Large intestine (tissue), 3 donors: Measurements from ENCODE around the gene PRND. TPM values are rescaled to one million over a fixed set of nuclear protein-coding genes. Genes with fewer than 3 reads are reported as not detected.

Experiments used
- DNase-seq, 2 donors: peaks; one replicate each; pipeline versions ENCODE4 v3.0.0 to v3.0.0-alpha.2; 2013
- H3K27ac ChIP-seq: one replicate; pipeline ENCODE4 v1.5.1; 2013; ENCODE audit warnings: low read length
- H3K27me3 ChIP-seq: 2 replicates; pipeline ENCODE4 v1.6.1; 2013; ENCODE audit warnings: low read length; ENCODE audit not compliant: control insufficient read depth, insufficient read depth
- H3K36me3 ChIP-seq: 2 replicates; pipeline ENCODE4 v1.6.1; 2013; ENCODE audit warnings: low read length; ENCODE audit not compliant: control insufficient read depth, insufficient read depth
- H3K4me1 ChIP-seq: one replicate; pipeline ENCODE4 v1.6.1; 2013; ENCODE audit warnings: low read length; ENCODE audit not compliant: control insufficient read depth, insufficient read depth
- H3K4me3 ChIP-seq: one replicate; pipeline ENCODE4 v1.5.1; 2013; ENCODE audit warnings: low read length
- H3K9me3 ChIP-seq: one replicate; pipeline ENCODE4 v1.6.1; 2013; ENCODE audit warnings: mild to moderate bottlenecking, low read depth, low read length, moderate library complexity; ENCODE audit not compliant: control insufficient read depth
- WGBS: methylation state at CpG from one replicate; pipeline ENCODE4 v1.1.5; 2013; ENCODE audit warnings: low lambda C conversion rate; ENCODE audit not compliant: insufficient coverage; 5-methylcytosine and 5-hydroxymethylcytosine counted together
- polyA plus RNA-seq: library from polyadenylated mRNA; unstranded; fragments of 120-200 nt; gene quantifications from one replicate; pipeline ENCODE4 v1.2.1, GENCODE V29; 2013

Gene PRND
- polyA plus RNA-seq, 1 donor = 4.2 TPM

- no peak overlapping the region for H3K27ac ChIP-seq
- H3K36me3 ChIP-seq = no peaks in the 10 kb centered on the region
- no peaks in the 10 kb centered on the region for H3K9me3 ChIP-seq
- WGBS = no CpG with 5 or more reads among the region's 8 CpGs
- H3K4me1 ChIP-seq = no peaks in the 10 kb centered on the region
- peaks cover 11% of the 10 kb centered on the region for H3K27me3 ChIP-seq
- peak overlapping the region; percentile 53 for H3K4me3 ChIP-seq
- DNase-seq = no peak
Measured at GRCh38 chr20:4685923-4686221, 35.8 kb upstream of the PRND start.

- WGBS = 100% methylated on average over 2 of the region's 2 CpGs
- no peak for DNase-seq
- Histone ChIP-seq H3K4me3 (no peak overlapping the region), H3K9me3 (no peaks in the 10 kb centered on the region), H3K36me3 (no peaks in the 10 kb centered on the region), H3K27ac (no peak overlapping the region), H3K4me1 (no peaks in the 10 kb centered on the region), H3K27me3 (no peaks in the 10 kb centered on the region)
Measured at GRCh38 chr20:4688305-4688704, 33.4 kb upstream of the PRND start.

- H3K9me3 ChIP-seq = no peaks in the 10 kb centered on the region
- no peaks in the 10 kb centered on the region for H3K4me1 ChIP-seq
- H3K27me3 ChIP-seq = no peaks in the 10 kb centered on the region
- WGBS = 100% methylated on average over 1 of the region's 2 CpGs
- no peak overlapping the region for H3K27ac ChIP-seq
- no peak for DNase-seq
- H3K4me3 ChIP-seq = no peak overlapping the region
- no peaks in the 10 kb centered on the region for H3K36me3 ChIP-seq
Measured at GRCh38 chr20:4689220-4689619, 32.5 kb upstream of the PRND start.

GRCh38 chr20:4691753-4692152 lies 30.0 kb upstream of the PRND start:
- Histone ChIP-seq H3K27me3 (no peaks in the 10 kb centered on the region), H3K9me3 (no peaks in the 10 kb centered on the region), H3K4me3 (no peak overlapping the region), H3K36me3 (no peaks in the 10 kb centered on the region), H3K4me1 (no peaks in the 10 kb centered on the region), H3K27ac (no peak overlapping the region)
- WGBS = no CpG with 5 or more reads among the region's 2 CpGs
- no peak for DNase-seq

- Histone ChIP-seq H3K4me1 (no peaks in the 10 kb centered on the region), H3K9me3 (no peaks in the 10 kb centered on the region), H3K36me3 (peaks cover under 1% of the 10 kb centered on the region), H3K27ac (no peak overlapping the region), H3K4me3 (no peak overlapping the region), H3K27me3 (no peaks in the 10 kb centered on the region)
- no CpG with 5 or more reads among the region's 1 CpG for WGBS
- DNase-seq = no peak
Measured at GRCh38 chr20:4694076-4694475, 27.6 kb upstream of the PRND start.

GRCh38 chr20:4697189-4697830 lies 24.4 kb upstream of the PRND start:
- H3K4me1 ChIP-seq = no peaks in the 10 kb centered on the region
- no peaks in the 10 kb centered on the region for H3K27me3 ChIP-seq
- WGBS = 100% methylated on average over 1 of the region's 7 CpGs
- H3K36me3 ChIP-seq = peaks cover 8% of the 10 kb centered on the region
- H3K27ac ChIP-seq = no peak overlapping the region
- no peaks in the 10 kb centered on the region for H3K9me3 ChIP-seq
- no peak overlapping the region for H3K4me3 ChIP-seq
- DNase-seq = no peak

GRCh38 chr20:4697831-4698221 lies 23.9 kb upstream of the PRND start:
- Histone ChIP-seq H3K27me3 (no peaks in the 10 kb centered on the region), H3K4me3 (no peak overlapping the region), H3K36me3 (peaks cover 8% of the 10 kb centered on the region), H3K4me1 (no peaks in the 10 kb centered on the region), H3K27ac (no peak overlapping the region), H3K9me3 (no peaks in the 10 kb centered on the region)
- WGBS = no CpG with 5 or more reads among the region's 2 CpGs
- no peak for DNase-seq

- WGBS = 100% methylated on average over 1 of the region's 9 CpGs
- no peaks in the 10 kb centered on the region for H3K9me3 ChIP-seq
- no peak for DNase-seq
- no peaks in the 10 kb centered on the region for H3K4me1 ChIP-seq
- H3K27me3 ChIP-seq = no peaks in the 10 kb centered on the region
- H3K4me3 ChIP-seq = no peak overlapping the region
- no peak overlapping the region for H3K27ac ChIP-seq
- peaks cover 8% of the 10 kb centered on the region for H3K36me3 ChIP-seq
Measured at GRCh38 chr20:4699216-4699615, 22.5 kb upstream of the PRND start.

- no peak overlapping the region for H3K4me3 ChIP-seq
- no peaks in the 10 kb centered on the region for H3K27me3 ChIP-seq
- no CpG with 5 or more reads among the region's 3 CpGs for WGBS
- DNase-seq = no peak
- no peak overlapping the region for H3K27ac ChIP-seq
- peaks cover 8% of the 10 kb centered on the region for H3K36me3 ChIP-seq
- H3K9me3 ChIP-seq = no peaks in the 10 kb centered on the region
- no peaks in the 10 kb centered on the region for H3K4me1 ChIP-seq
Measured at GRCh38 chr20:4699957-4700356, 21.8 kb upstream of the PRND start.

GRCh38 chr20:4702562-4703280 lies 19.0 kb upstream of the PRND start:
- no peak overlapping the region for H3K27ac ChIP-seq
- peaks cover 8% of the 10 kb centered on the region for H3K36me3 ChIP-seq
- H3K9me3 ChIP-seq = no peaks in the 10 kb centered on the region
- no peaks in the 10 kb centered on the region for H3K27me3 ChIP-seq
- no peak overlapping the region for H3K4me3 ChIP-seq
- DNase-seq = no peak
- no CpG with 5 or more reads among the region's 7 CpGs for WGBS
- no peaks in the 10 kb centered on the region for H3K4me1 ChIP-seq

GRCh38 chr20:4703281-4703676 lies 18.4 kb upstream of the PRND start:
- H3K27ac ChIP-seq = no peak overlapping the region
- no peaks in the 10 kb centered on the region for H3K27me3 ChIP-seq
- H3K36me3 ChIP-seq = peaks cover 8% of the 10 kb centered on the region
- H3K9me3 ChIP-seq = no peaks in the 10 kb centered on the region
- H3K4me1 ChIP-seq = no peaks in the 10 kb centered on the region
- no CpG with 5 or more reads among the region's 6 CpGs for WGBS
- DNase-seq = no peak
- H3K4me3 ChIP-seq = no peak overlapping the region
